Nephron progenitor cell (in vitro differentiated cells): Measurements from ENCODE around the gene LONRF2.

Source experiments
- DNase-seq: peaks from one replicate; pipeline ENCODE4 v3.0.0; 2021
- H3K27ac Mint-ChIP-seq: 2 replicates; pipeline ENCODE4 v1.8.0; 2021; ENCODE audit warnings: mild to moderate bottlenecking, moderate library complexity, mixed read lengths
- H3K27me3 Mint-ChIP-seq: 2 replicates; pipeline ENCODE4 v1.8.0; 2021; ENCODE audit warnings: mild to moderate bottlenecking, low read depth, mixed read lengths; ENCODE audit not compliant: poor library complexity
- H3K36me3 Mint-ChIP-seq: 2 replicates; pipeline ENCODE4 v1.8.0; 2021; ENCODE audit warnings: low read depth, mixed read lengths
- H3K4me1 Mint-ChIP-seq: 2 replicates; pipeline ENCODE4 v1.8.0; 2021; ENCODE audit warnings: mixed read lengths
- H3K4me3 Mint-ChIP-seq: 2 replicates; pipeline ENCODE4 v1.8.0; 2021; ENCODE audit warnings: mild to moderate bottlenecking, moderate library complexity, mixed read lengths
- H3K9me3 Mint-ChIP-seq: 2 replicates; pipeline ENCODE4 v1.8.0; 2021; ENCODE audit warnings: mild to moderate bottlenecking, moderate library complexity, mixed read lengths
- TF ChIP-seq, protein P1 (sequence below): fragments of 200-600 bp; sonication (generic); IDR thresholded peaks from 2 replicates; pipeline ENCODE4 v1.5.0; 2021; ENCODE audit warnings: antibody characterized with exemption

The LONRF2 gene

DNA sequence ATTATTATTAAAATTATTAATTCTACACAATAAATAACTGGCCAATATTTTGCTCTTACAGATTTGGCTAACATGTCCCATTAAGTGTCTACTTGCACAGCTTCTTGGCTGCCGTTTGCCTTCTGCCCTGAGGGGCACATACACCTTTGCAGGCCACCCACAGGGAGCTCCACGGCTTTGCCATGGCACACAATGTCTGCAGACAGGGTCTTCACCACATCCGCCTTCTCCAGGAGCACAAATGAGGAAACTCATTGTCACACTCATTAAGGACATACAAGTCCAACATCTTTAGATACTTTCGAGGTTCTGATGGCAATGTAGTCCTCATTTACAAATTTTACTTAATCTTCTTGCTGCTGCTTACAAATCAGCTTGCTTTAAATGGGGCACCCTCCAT lies 45.6 kb downstream of the LONRF2 start:
- Mint-ChIP-seq H3K27ac (no peak overlapping the region), H3K27me3 (no peaks in the 10 kb centered on the region), H3K9me3 (no peaks in the 10 kb centered on the region), H3K36me3 (no peaks in the 10 kb centered on the region), H3K4me1 (peaks cover 9% of the 10 kb centered on the region), H3K4me3 (no peak overlapping the region)
- no peak for DNase-seq
- TF ChIP-seq, protein P1, sequence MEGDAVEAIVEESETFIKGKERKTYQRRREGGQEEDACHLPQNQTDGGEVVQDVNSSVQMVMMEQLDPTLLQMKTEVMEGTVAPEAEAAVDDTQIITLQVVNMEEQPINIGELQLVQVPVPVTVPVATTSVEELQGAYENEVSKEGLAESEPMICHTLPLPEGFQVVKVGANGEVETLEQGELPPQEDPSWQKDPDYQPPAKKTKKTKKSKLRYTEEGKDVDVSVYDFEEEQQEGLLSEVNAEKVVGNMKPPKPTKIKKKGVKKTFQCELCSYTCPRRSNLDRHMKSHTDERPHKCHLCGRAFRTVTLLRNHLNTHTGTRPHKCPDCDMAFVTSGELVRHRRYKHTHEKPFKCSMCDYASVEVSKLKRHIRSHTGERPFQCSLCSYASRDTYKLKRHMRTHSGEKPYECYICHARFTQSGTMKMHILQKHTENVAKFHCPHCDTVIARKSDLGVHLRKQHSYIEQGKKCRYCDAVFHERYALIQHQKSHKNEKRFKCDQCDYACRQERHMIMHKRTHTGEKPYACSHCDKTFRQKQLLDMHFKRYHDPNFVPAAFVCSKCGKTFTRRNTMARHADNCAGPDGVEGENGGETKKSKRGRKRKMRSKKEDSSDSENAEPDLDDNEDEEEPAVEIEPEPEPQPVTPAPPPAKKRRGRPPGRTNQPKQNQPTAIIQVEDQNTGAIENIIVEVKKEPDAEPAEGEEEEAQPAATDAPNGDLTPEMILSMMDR = no peak

DNA sequence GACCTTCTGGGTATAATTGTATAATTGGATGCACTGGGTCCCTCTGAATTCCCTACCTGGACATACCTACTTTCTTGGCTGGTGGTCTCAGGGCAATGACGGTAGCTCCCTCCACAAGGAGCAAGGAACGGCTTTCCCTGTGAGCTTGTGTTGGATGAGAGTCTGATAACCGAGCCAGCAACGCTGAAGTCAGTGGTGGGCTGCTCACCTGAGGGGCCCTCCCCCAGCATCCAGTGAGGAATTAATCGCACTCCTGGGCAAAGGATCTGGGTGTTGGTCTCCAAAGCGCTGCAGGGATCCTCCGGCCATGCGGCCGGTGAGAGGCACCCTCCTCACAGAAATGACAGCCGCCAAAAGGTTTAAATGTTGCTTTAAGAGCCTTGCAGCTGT lies 47.1 kb downstream of the LONRF2 start:
- peaks cover 8% of the 10 kb centered on the region for H3K9me3 Mint-ChIP-seq
- H3K4me1 Mint-ChIP-seq = no peaks in the 10 kb centered on the region
- H3K27me3 Mint-ChIP-seq = peaks cover 5% of the 10 kb centered on the region
- TF ChIP-seq, protein P1 = no peak
- H3K4me3 Mint-ChIP-seq = no peak overlapping the region
- DNase-seq = no peak
- H3K27ac Mint-ChIP-seq = no peak overlapping the region
- H3K36me3 Mint-ChIP-seq = no peaks in the 10 kb centered on the region

- peaks cover 8% of the 10 kb centered on the region for H3K9me3 Mint-ChIP-seq
- H3K4me3 Mint-ChIP-seq = no peak overlapping the region
- DNase-seq = no peak
- no peaks in the 10 kb centered on the region for H3K36me3 Mint-ChIP-seq
- peaks cover 5% of the 10 kb centered on the region for H3K27me3 Mint-ChIP-seq
- H3K27ac Mint-ChIP-seq = no peak overlapping the region
- TF ChIP-seq, protein P1 = no peak
- H3K4me1 Mint-ChIP-seq = no peaks in the 10 kb centered on the region
Observed at GRCh38 chr2:100274566-100275199, 47.6 kb downstream of the LONRF2 start.

DNA sequence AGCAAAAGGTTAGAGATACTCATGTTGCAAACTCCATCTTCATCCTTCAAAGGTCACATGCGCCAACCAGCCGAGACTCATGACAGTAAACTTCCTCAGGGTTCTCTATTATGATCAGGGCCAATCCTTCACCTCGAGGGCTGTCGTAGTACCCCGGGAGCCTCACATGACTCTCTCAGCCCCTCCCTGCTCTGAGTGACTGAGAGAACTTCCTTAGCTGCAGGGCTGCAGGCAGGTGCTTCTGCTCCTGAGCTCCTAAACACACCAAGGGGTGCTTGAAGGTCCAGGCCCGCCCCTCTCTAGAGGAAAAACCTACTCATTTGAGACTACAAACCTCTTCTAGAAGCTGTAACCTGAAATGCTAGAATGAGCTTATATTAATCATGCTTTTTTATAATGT lies 48.2 kb downstream of the LONRF2 start:
- no peak overlapping the region for H3K4me3 Mint-ChIP-seq
- no peak for DNase-seq

GRCh38 chr2:100273387-100273786 lies 48.9 kb downstream of the LONRF2 start:
- H3K4me1 Mint-ChIP-seq = no peaks in the 10 kb centered on the region
- TF ChIP-seq, protein P1 = no peak
- no peaks in the 10 kb centered on the region for H3K36me3 Mint-ChIP-seq
- H3K9me3 Mint-ChIP-seq = peaks cover 8% of the 10 kb centered on the region
- no peak for DNase-seq
- no peak overlapping the region for H3K4me3 Mint-ChIP-seq
- no peak overlapping the region for H3K27ac Mint-ChIP-seq
- H3K27me3 Mint-ChIP-seq = peaks cover 5% of the 10 kb centered on the region

More for the DNA sequence above, 48.2 kb downstream of the LONRF2 start:
- TF ChIP-seq, protein P1 = no peak
- Mint-ChIP-seq H3K4me1 (no peaks in the 10 kb centered on the region), H3K27ac (no peak overlapping the region), H3K9me3 (peaks cover 8% of the 10 kb centered on the region), H3K27me3 (peaks cover 5% of the 10 kb centered on the region), H3K36me3 (no peaks in the 10 kb centered on the region)

DNA sequence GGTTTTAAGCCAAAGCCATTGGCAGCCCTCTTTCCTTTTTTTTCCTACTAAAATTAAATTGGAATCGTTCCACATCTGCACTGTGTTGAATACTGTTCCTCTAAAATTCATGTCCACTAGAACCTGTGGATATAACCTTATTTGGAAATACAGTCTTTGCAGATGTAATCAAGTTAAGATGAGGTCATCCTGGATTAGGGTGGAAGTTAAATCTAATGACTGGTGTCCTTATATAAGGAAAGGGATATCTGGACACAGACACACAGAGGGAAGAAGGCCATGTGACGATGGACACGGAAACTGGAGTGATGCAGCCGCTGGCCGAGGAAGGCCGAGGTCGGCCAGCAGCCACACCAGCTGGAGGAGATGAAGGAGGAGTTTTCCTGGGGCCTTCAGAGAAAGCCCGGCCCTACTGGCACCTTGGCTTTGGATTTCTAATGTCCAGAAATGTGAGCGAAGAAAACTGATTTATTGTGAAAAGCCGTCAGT lies 49.4 kb downstream of the LONRF2 start:
- Mint-ChIP-seq H3K9me3 (peaks cover 8% of the 10 kb centered on the region), H3K27me3 (peaks cover 5% of the 10 kb centered on the region), H3K27ac (no peak overlapping the region), H3K36me3 (no peaks in the 10 kb centered on the region), H3K4me1 (no peaks in the 10 kb centered on the region), H3K4me3 (no peak overlapping the region)
- DNase-seq = no peak
- TF ChIP-seq, protein P1 = no peak
